HEK293 (cell line): ENCODE results near the gene ASB10.

Experiments used
- CTCF ChIA-PET: fragments of 350-600 bp; formaldehyde crosslinking; extraction: SDS; loops from one replicate; lab custom pipeline; 2021; ENCODE audit warnings: antibody characterized with exemption; lab: Yijun Ruan, JAX
- POLR2A ChIA-PET: fragments of 300-600 bp; formaldehyde crosslinking; extraction: SDS; loops from one replicate; lab custom pipeline; 2020; ENCODE audit warnings: antibody characterized with exemption, inconsistent platforms; lab: Yijun Ruan, JAX
- H3K27ac ChIP-seq: fragments of 200-500 bp; sonication (Bioruptor generic); 2 replicates; pipeline ENCODE4 v1.5.1; 2014; ENCODE audit warnings: low read depth, low read length, control low read depth, inconsistent platforms; ENCODE audit errors: extremely low read depth
- H3K36me3 ChIP-seq, 2 experiments: fragments of 200-500 bp in 1 of 2; sonication (Bioruptor generic) in 1 of 2; 1 replicate in 1 of 2; 2 replicates in 1 of 2; pipeline ENCODE4 v1.5.1; 2014 to 2017; ENCODE audit warnings: inconsistent platforms in 2 of 2, low read length in 2 of 2; ENCODE audit not compliant: control insufficient read depth in 2 of 2, insufficient read depth in 1 of 2
- H3K4me1 ChIP-seq: fragments of 200-500 bp; sonication (Bioruptor generic); 2 replicates; pipeline ENCODE4 v1.5.1; 2014; ENCODE audit warnings: mild to moderate bottlenecking, low read length, inconsistent platforms; ENCODE audit not compliant: control insufficient read depth, insufficient read depth
- H3K4me3 ChIP-seq: 2 replicates; pipeline ENCODE4 v1.5.1; 2011; ENCODE audit warnings: low read depth, mild to moderate bottlenecking, control low read depth, low read length, moderate library complexity
- H3K9me3 ChIP-seq: fragments of 200-500 bp; sonication (Bioruptor generic); 2 replicates; pipeline ENCODE4 v1.5.1; 2014; ENCODE audit warnings: low read depth, low read length, inconsistent platforms; ENCODE audit not compliant: control insufficient read depth, insufficient read depth
- BCL11B ChIP-seq: fragments of 450-650 bp; formaldehyde crosslinking; IDR thresholded peaks from 2 replicates; pipeline ENCODE4 v1.5.1; 2016; ENCODE audit warnings: low read depth, missing biosample characterization, missing genetic modification characterization
- ELK4 ChIP-seq: IDR thresholded peaks from 2 replicates; pipeline ENCODE4 v1.6.1; 2011; ENCODE audit warnings: mild to moderate bottlenecking, low read depth, low read length, borderline replicate concordance
- RBAK ChIP-seq: fragments of 450-650 bp; formaldehyde crosslinking; IDR thresholded peaks from 2 replicates; pipeline ENCODE4 v1.5.1; 2016; ENCODE audit warnings: missing biosample characterization, missing genetic modification characterization
- ZNF10 ChIP-seq: fragments of 450-650 bp; formaldehyde crosslinking; IDR thresholded peaks from 2 replicates; pipeline ENCODE4 v1.5.1; 2017; ENCODE audit warnings: missing biosample characterization, missing genetic modification characterization
- ZNF112 ChIP-seq: fragments of 450-650 bp; formaldehyde crosslinking; IDR thresholded peaks from 2 replicates; pipeline ENCODE4 v1.5.0; 2017; ENCODE audit warnings: missing biosample characterization, missing genetic modification characterization
- ZNF248 ChIP-seq: fragments of 450-650 bp; formaldehyde crosslinking; IDR thresholded peaks from 2 replicates; pipeline ENCODE4 v1.5.1; 2017; ENCODE audit warnings: missing biosample characterization, missing genetic modification characterization
- ZNF280C ChIP-seq: fragments of 450-650 bp; formaldehyde crosslinking; IDR thresholded peaks from 2 replicates; pipeline ENCODE4 v1.5.1; 2016; ENCODE audit warnings: missing biosample characterization, missing genetic modification characterization
- ZNF510 ChIP-seq: fragments of 450-650 bp; formaldehyde crosslinking; IDR thresholded peaks from 2 replicates; pipeline ENCODE4 v1.5.1; 2018; ENCODE audit warnings: mild to moderate bottlenecking, missing genetic modification characterization, missing biosample characterization; ENCODE audit not compliant: insufficient replicate concordance
- ZNF518A ChIP-seq: fragments of 450-650 bp; formaldehyde crosslinking; conservative IDR thresholded peaks from 2 replicates; pipeline ENCODE4 v1.5.1; 2016; ENCODE audit warnings: low read depth, missing biosample characterization, missing genetic modification characterization
- ZNF521 ChIP-seq: fragments of 450-650 bp; formaldehyde crosslinking; IDR thresholded peaks from 2 replicates; pipeline ENCODE4 v1.5.1; 2017; ENCODE audit warnings: missing biosample characterization, mild to moderate bottlenecking, missing genetic modification characterization
- ZNF555 ChIP-seq: fragments of 450-650 bp; formaldehyde crosslinking; conservative IDR thresholded peaks from 2 replicates; pipeline ENCODE4 v1.5.1; 2017; ENCODE audit warnings: missing biosample characterization, mild to moderate bottlenecking, missing genetic modification characterization, inconsistent platforms
- ZNF623 ChIP-seq: fragments of 450-650 bp; formaldehyde crosslinking; IDR thresholded peaks from 2 replicates; pipeline ENCODE4 v1.5.1; 2016; ENCODE audit warnings: missing biosample characterization, missing genetic modification characterization
- ZNF76 ChIP-seq: fragments of 450-650 bp; formaldehyde crosslinking; IDR thresholded peaks from 2 replicates; pipeline ENCODE4; 2016; ENCODE audit warnings: low read depth, missing biosample characterization, missing genetic modification characterization, borderline replicate concordance
- ZSCAN16 ChIP-seq: fragments of 450-650 bp; formaldehyde crosslinking; IDR thresholded peaks from 2 replicates; pipeline ENCODE4 v1.5.1; 2016; ENCODE audit warnings: missing biosample characterization, missing genetic modification characterization
- ZSCAN4 ChIP-seq: fragments of 450-650 bp; formaldehyde crosslinking; IDR thresholded peaks from 2 replicates; pipeline ENCODE4 v1.5.1; 2017; ENCODE audit warnings: missing biosample characterization, missing genetic modification characterization
- ZXDB ChIP-seq: fragments of 450-650 bp; formaldehyde crosslinking; IDR thresholded peaks from 2 replicates; pipeline ENCODE4 v1.5.1; 2016; ENCODE audit warnings: missing biosample characterization, missing genetic modification characterization

The ASB10 gene

GRCh38 chr7:151204383-151205032 lies 17.5 kb upstream of the ASB10 start:
- Histone ChIP-seq H3K4me1 (no peaks in the 10 kb centered on the region), H3K36me3 (no peaks in the 10 kb centered on the region), H3K4me3 (no peak overlapping the region), H3K9me3 (no peaks in the 10 kb centered on the region), H3K27ac (no peak overlapping the region)
- no peak for TF ChIP-seq ELK4
- no peak for TF ChIP-seq ZNF521 (tag by site-specific recombination)
- no peak for TF ChIP-seq ZNF623
- no peak for TF ChIP-seq ZNF555 (tag by site-specific recombination)
- no peak for TF ChIP-seq ZSCAN4 (tag by site-specific recombination)
- TF ChIP-seq ZNF10 (tag by site-specific recombination) = no peak
- TF ChIP-seq ZSCAN16 = no peak
- no peak for TF ChIP-seq BCL11B
- TF ChIP-seq ZNF76 (tag by site-specific recombination) = no peak
- TF ChIP-seq ZNF510 (tag by site-specific recombination) = no peak
- TF ChIP-seq ZXDB = no peak
- no peak for TF ChIP-seq ZNF280C (tag by site-specific recombination)
- no peak for TF ChIP-seq ZNF112 (tag by site-specific recombination)
- TF ChIP-seq ZNF518A (tag by site-specific recombination) = no peak
- TF ChIP-seq RBAK (tag by site-specific recombination) = no peak
- ChIA-PET CTCF (no interaction called here), POLR2A (no interaction called here)

- Histone ChIP-seq H3K4me3 (no peak overlapping the region), H3K36me3 (no peaks in the 10 kb centered on the region), H3K27ac (no peak overlapping the region), H3K9me3 (no peaks in the 10 kb centered on the region), H3K4me1 (no peaks in the 10 kb centered on the region)
- CTCF ChIA-PET = no interaction called here
- TF ChIP-seq ZNF248 (tag by site-specific recombination) = no peak
- POLR2A ChIA-PET = no interaction called here
Measured at GRCh38 chr7:151202836-151203235, 15.8 kb upstream of the ASB10 start.
